Activated naive CD4-positive, alpha-beta T cell treated with anti-CD3 and anti-CD28 coated beads, Interleukin-2, amount 50 U/mL, for 72 hours (primary cell): ENCODE results near the gene TANC1. TPM values are rescaled to one million over a fixed set of nuclear protein-coding genes. Genes with fewer than 3 reads are reported as not detected.

Experiments
- ATAC-seq, 2 donors: fragments of 150-1000 bp; cut with Tn5 transposase; 2 replicates each; pipeline ENCODE4 v1.10.0; 2021; ENCODE audit warnings: mild to moderate bottlenecking in 2 of 2, moderate library complexity in 2 of 2
- DNase-seq, 2 donors: peaks; one replicate each; pipeline ENCODE4 v3.0.0; 2021 to 2022; ENCODE audit warnings: low spot score in 2 of 2
- H3K27ac Mint-ChIP-seq, 2 donors: one replicate each; pipeline ENCODE4 v1.8.0; 2022; ENCODE audit warnings: mild to moderate bottlenecking in 2 of 2, mixed read lengths in 2 of 2
- H3K36me3 Mint-ChIP-seq, 2 donors: one replicate each; pipeline ENCODE4 v1.8.0; 2022; ENCODE audit warnings: mixed read lengths in 2 of 2
- H3K9me3 Mint-ChIP-seq, 2 donors: one replicate each; pipeline ENCODE4 v1.8.0; 2022; ENCODE audit warnings: mixed read lengths in 2 of 2
- total RNA-seq, 2 donors: library from RNA; stranded (reverse); gene quantifications; one replicate each; pipeline ENCODE4 v1.2.3, GENCODE V29; 2022

The TANC1 gene
- total RNA-seq: 1 to 10 TPM in 1 of 2 donors, under 1 TPM in 1; 0.89 to 1.8 TPM

GRCh38 chr2:158968396-158969161, at the start of gene TANC1:
TANC1 (plus strand) TSS chr2:158968640; CDS start chr2:159065911, 97,271 bp downstream.
- H3K36me3 Mint-ChIP-seq: peaks cover 0 to 11% of the 10 kb centered on the region in 2 donors
- no peak within 1 kb of the TSS for H3K27ac Mint-ChIP-seq
- peak; percentile 87 to 97 for ATAC-seq
- no peaks in the 10 kb centered on the region for H3K9me3 Mint-ChIP-seq
- peak in 1 of 2 donors; percentile 82 for DNase-seq

- ATAC-seq (no peak), DNase-seq (no peak)
- H3K9me3 Mint-ChIP-seq: no peaks in the 10 kb centered on the region
- no peak overlapping the region for H3K27ac Mint-ChIP-seq
- no peaks in the 10 kb centered on the region for H3K36me3 Mint-ChIP-seq
Observed at GRCh38 chr2:158921599-158922408, 46.6 kb upstream of the TANC1 start.

GRCh38 chr2:158922601-158923000, 45.8 kb upstream of the TANC1 start:
- Mint-ChIP-seq H3K36me3 (no peaks in the 10 kb centered on the region), H3K9me3 (no peaks in the 10 kb centered on the region), H3K27ac (no peak overlapping the region)
- no peak for DNase-seq
- no peak for ATAC-seq

GRCh38 chr2:158923180-158923594, 45.3 kb upstream of the TANC1 start:
- ATAC-seq (no peak), DNase-seq (no peak)
- Mint-ChIP-seq H3K36me3 (no peaks in the 10 kb centered on the region), H3K27ac (no peak overlapping the region), H3K9me3 (no peaks in the 10 kb centered on the region)

- Mint-ChIP-seq H3K36me3 (peaks cover 0 to under 1% of the 10 kb centered on the region in 2 donors), H3K9me3 (no peaks in the 10 kb centered on the region), H3K27ac (no peak overlapping the region)
- ATAC-seq: no peak
- no peak for DNase-seq
Observed at GRCh38 chr2:158923641-158924040, 44.8 kb upstream of the TANC1 start.

GRCh38 chr2:158926478-158926948, 41.9 kb upstream of the TANC1 start:
- H3K27ac Mint-ChIP-seq: no peak overlapping the region
- ATAC-seq (no peak), DNase-seq (no peak)
- peaks cover 5 to 10% of the 10 kb centered on the region in 2 donors for H3K9me3 Mint-ChIP-seq
- H3K36me3 Mint-ChIP-seq: peaks cover 0 to 10% of the 10 kb centered on the region in 2 donors

- no peak for DNase-seq
- peaks cover 5 to 10% of the 10 kb centered on the region in 2 donors for H3K9me3 Mint-ChIP-seq
- H3K27ac Mint-ChIP-seq: no peak overlapping the region
- no peak for ATAC-seq
- peaks cover 0 to 10% of the 10 kb centered on the region in 2 donors for H3K36me3 Mint-ChIP-seq
Observed at GRCh38 chr2:158928515-158928914, 39.9 kb upstream of the TANC1 start.

GRCh38 chr2:158928965-158929364, 39.5 kb upstream of the TANC1 start:
- Mint-ChIP-seq H3K36me3 (peaks cover 0 to 10% of the 10 kb centered on the region in 2 donors), H3K27ac (no peak overlapping the region), H3K9me3 (peaks cover 5 to 10% of the 10 kb centered on the region in 2 donors)
- no peak for ATAC-seq
- DNase-seq: no peak

- Mint-ChIP-seq H3K9me3 (peaks cover 5 to 10% of the 10 kb centered on the region in 2 donors), H3K27ac (no peak overlapping the region), H3K36me3 (peaks cover 0 to 10% of the 10 kb centered on the region in 2 donors)
- ATAC-seq (no peak), DNase-seq (no peak)
Observed at GRCh38 chr2:158931572-158931971, 36.9 kb upstream of the TANC1 start.

GRCh38 chr2:158932131-158932645, 36.3 kb upstream of the TANC1 start:
- ATAC-seq (no peak), DNase-seq (no peak)
- no peak overlapping the region for H3K27ac Mint-ChIP-seq
- peaks cover 5 to 10% of the 10 kb centered on the region in 2 donors for H3K9me3 Mint-ChIP-seq
- peaks cover 0 to 10% of the 10 kb centered on the region in 2 donors for H3K36me3 Mint-ChIP-seq

GRCh38 chr2:158934170-158934569, 34.3 kb upstream of the TANC1 start:
- DNase-seq (no peak), ATAC-seq (no peak)
- peaks cover 0 to 4% of the 10 kb centered on the region in 2 donors for H3K36me3 Mint-ChIP-seq
- no peak overlapping the region for H3K27ac Mint-ChIP-seq
- peaks cover 5 to 9% of the 10 kb centered on the region in 2 donors for H3K9me3 Mint-ChIP-seq

- Mint-ChIP-seq H3K9me3 (no peaks in the 10 kb centered on the region), H3K36me3 (no peaks in the 10 kb centered on the region), H3K27ac (no peak overlapping the region)
- DNase-seq (no peak), ATAC-seq (no peak)
Observed at GRCh38 chr2:158935617-158936016, 32.8 kb upstream of the TANC1 start.

GRCh38 chr2:158936978-158937377, 31.5 kb upstream of the TANC1 start:
- no peak overlapping the region for H3K27ac Mint-ChIP-seq
- H3K36me3 Mint-ChIP-seq: no peaks in the 10 kb centered on the region
- no peaks in the 10 kb centered on the region for H3K9me3 Mint-ChIP-seq
- ATAC-seq: no peak
- no peak for DNase-seq

- no peak overlapping the region for H3K27ac Mint-ChIP-seq
- no peaks in the 10 kb centered on the region for H3K9me3 Mint-ChIP-seq
- no peaks in the 10 kb centered on the region for H3K36me3 Mint-ChIP-seq
- no peak for ATAC-seq
- no peak for DNase-seq
Observed at GRCh38 chr2:158940356-158940755, 28.1 kb upstream of the TANC1 start.

GRCh38 chr2:158943973-158944372, 24.5 kb upstream of the TANC1 start:
- Mint-ChIP-seq H3K36me3 (no peaks in the 10 kb centered on the region), H3K27ac (no peak overlapping the region), H3K9me3 (no peaks in the 10 kb centered on the region)
- no peak for ATAC-seq
- DNase-seq: no peak

GRCh38 chr2:158948964-158949699, 19.3 kb upstream of the TANC1 start:
- DNase-seq (no peak), ATAC-seq (no peak)
- no peak overlapping the region for H3K27ac Mint-ChIP-seq
- H3K9me3 Mint-ChIP-seq: no peaks in the 10 kb centered on the region
- H3K36me3 Mint-ChIP-seq: no peaks in the 10 kb centered on the region
